Heart right ventricle (tissue), 16 donors: ENCODE results near the gene CDC42BPG. TPM values are rescaled to one million over a fixed set of nuclear protein-coding genes. Genes with fewer than 3 reads are reported as not detected.
A peak's percentile ranks its signal among the peaks of the same experiment; 100 is the strongest.

ENCODE experiments used
- ATAC-seq, 8 donors: fragments of 200-7000 bp; cut with Tn5 transposase; one replicate each; pipeline ENCODE4 v1.9.1; 2020; ENCODE audit warnings: mild to moderate bottlenecking in 8 of 8, moderate library complexity in 8 of 8, moderate number of reproducible peaks in 1 of 8
- DNase-seq, 2 donors: peaks; one replicate each; pipeline ENCODE4 v3.0.0-alpha.2; 2020
- H3K27ac ChIP-seq, 10 donors: fragments of 200-600 bp; sonication (generic) in 2 of 10; one replicate each; pipeline versions ENCODE4 v1.5.0 to v1.8.0; 2020 to 2022; ENCODE audit warnings: mild to moderate bottlenecking in 3 of 10
- H3K27me3 ChIP-seq, 7 donors: fragments of 200-600 bp; one replicate each; pipeline ENCODE4 v1.8.0; 2021 to 2022; ENCODE audit warnings: mild to moderate bottlenecking in 2 of 7
- H3K36me3 ChIP-seq, 9 donors: fragments of 200-600 bp; sonication (generic) in 1 of 9; one replicate each; pipeline versions ENCODE4 v1.5.0 to v1.8.0; 2020 to 2022; ENCODE audit warnings: mild to moderate bottlenecking in 2 of 9
- H3K4me1 ChIP-seq, 9 donors: fragments of 200-600 bp; sonication (generic) in 1 of 9; one replicate each; pipeline versions ENCODE4 v1.5.0 to v1.8.0; 2020 to 2022; ENCODE audit warnings: mild to moderate bottlenecking in 4 of 9
- H3K4me3 ChIP-seq, 10 donors: fragments of 200-600 bp; sonication (generic) in 2 of 10; one replicate each; pipeline versions ENCODE4 v1.5.0 to v1.8.0; 2020 to 2022; ENCODE audit warnings: mild to moderate bottlenecking in 7 of 10, moderate library complexity in 2 of 10
- H3K9me3 ChIP-seq, 11 donors: fragments of 200-600 bp in 10 of 11; sonication (generic) in 2 of 11; one replicate each; pipeline versions ENCODE4 v1.5.0 to v1.8.0; 2013 to 2022; ENCODE audit warnings: mild to moderate bottlenecking in 2 of 11, control low read depth in 1 of 11, moderate library complexity in 1 of 11
- CTCF ChIP-seq, 9 donors: fragments of 200-600 bp; sonication (generic) in 2 of 9; IDR thresholded peaks; one replicate each; pipeline versions ENCODE4 v1.5.0 to v1.8.0; 2021 to 2022; ENCODE audit warnings: antibody characterized with exemption in 9 of 9, mild to moderate bottlenecking in 5 of 9, moderate library complexity in 1 of 9
- whole genome bisulfite sequencing, 2 donors: extraction: QIAGEN DNeasy Blood & Tissue Kit; methylation state at CpG; one replicate each; pipeline ENCODE4 v1.1.7; 2013; ENCODE audit warnings: inconsistent platforms in 1 of 2; 5-methylcytosine and 5-hydroxymethylcytosine counted together
- intact Hi-C, 10 donors: fragments of 100-400 bp; cut with DNase I; formaldehyde crosslinking; loops; one replicate each; pipeline versions ENCODE4 v1.11.1 to v1.14.2; 2022
- polyA plus RNA-seq, 2 donors: library from polyadenylated mRNA; stranded (reverse); fragments of 200-250 nt; gene quantifications; one replicate each; pipeline ENCODE4 v1.2.3, GENCODE V29; 2013
- total RNA-seq, 10 donors: library from RNA; stranded (reverse); fragmentation: NEBNext Ultra II Directional in 3 of 10; extraction: Animal tissue kit (Norgen Biotek cat#: 25700) in 3 of 10; gene quantifications; one replicate each; pipeline versions ENCODE4 v1.2.1 to v1.2.4, GENCODE V29; 2021 to 2023
- donor health status: Arrhythmogenic right ventricular cardiomyopathy.
- donor health status: ischemic (EF 13 %, LVEDD 7.1; RV severe dilation, severe dysfunction).
- donor health status: healthy with polysubstance abuse.
- donor health status: DM: no; HTN: yes; CAD: no.
- donor health status: DM: no; HTN: no; CAD: no.
- donor health status: ischemic (EF 25% LVEDD 6.9; RV normal size, moderate dysfunction).
- donor health status: ischemic (EF 25% LVEDD 5.7; RV mildly dilated, moderate dysfunction).
- donor health status: healthy.
- donor health status: DM: yes; HTN: yes; CAD: no.
- donor health status: Ischemic cardiomyopathy.
- donor health status: ischemic (EF 35%, LVEDD 5.7; RV mildly dilated, moderate dysfunction).
- donor health status: nonischemic (EF 11% LVEDD 7.7; RV severe dilation, severe dysfunction).
- donor health status: DM: yes; HTN: yes; CAD: no.
- donor health status: PGD.
- donor health status: ischemic (EF 29% LVEDD 5.4; RV normal size, mild dysfunction).
- donor health status: nonischemic (EF 23%, LVEDD 6.1; RV moderate dilation, normal function).

The CDC42BPG gene
- total and polyA plus RNA-seq, 12 donors: 0.04 to 1.3 (median 0.27) TPM

DNA sequence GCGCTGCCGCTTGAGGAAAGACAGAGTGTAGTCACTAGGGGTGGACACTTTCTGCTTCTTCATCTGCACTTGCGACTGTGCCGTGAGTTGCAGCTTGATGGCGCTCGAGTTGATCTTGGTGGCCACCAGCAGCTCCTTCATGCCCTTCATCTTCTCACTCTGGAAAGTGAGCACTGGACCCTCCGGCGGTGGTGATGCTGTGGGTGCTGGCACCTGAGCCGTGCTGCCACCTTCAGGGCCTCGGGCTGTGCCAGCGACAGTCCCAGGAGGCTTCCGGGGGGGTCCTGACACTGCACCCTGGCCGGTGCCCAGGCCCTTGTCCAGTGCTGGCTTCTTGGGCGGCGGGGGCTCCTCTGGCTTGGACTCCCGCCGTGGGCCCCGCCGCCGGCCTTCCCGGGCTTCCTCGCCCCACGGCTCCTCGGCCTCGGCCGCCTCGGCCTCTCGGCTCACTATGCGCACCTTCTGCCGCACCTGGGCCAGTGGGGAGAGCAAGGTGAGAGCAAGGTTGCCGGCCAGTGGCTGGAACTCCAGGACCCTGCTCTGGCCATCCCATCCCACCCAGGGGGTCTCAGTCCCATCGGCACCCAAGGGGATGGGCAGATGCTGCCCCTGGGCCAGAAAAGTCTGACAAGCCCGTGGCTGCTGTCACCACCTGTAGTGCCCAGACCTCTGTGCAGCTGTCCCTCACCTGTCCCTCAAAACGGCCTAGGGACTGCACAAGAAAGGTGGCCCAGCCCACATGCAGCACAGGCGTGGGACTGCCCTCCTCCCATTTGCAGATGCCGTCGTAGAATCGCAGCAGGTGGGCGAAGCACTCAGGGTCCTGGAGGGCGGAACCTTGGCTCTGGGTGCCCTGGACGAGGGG, 39.9 kb downstream of the CDC42BPG start:
- Histone ChIP-seq H3K9me3 (no peaks in the 10 kb centered on the region), H3K4me3 (peak overlapping the region in 2 of 10 donors; percentile 67 to 72), H3K4me1 (peaks cover 14 to 53% (median 33%) of the 10 kb centered on the region in 9 donors), H3K36me3 (peaks cover 0 to 48% (median 12%) of the 10 kb centered on the region in 9 donors), H3K27ac (peak overlapping the region; percentile 65 to 97 (median 92)), H3K27me3 (no peaks in the 10 kb centered on the region)
- DNase-seq (no peak), ATAC-seq (no peak)
- intact Hi-C loops: no loop called here
- WGBS, 2 donors: 91 to 92% methylated on average over 40 to 41 of the region's 41 CpGs
- no peak for TF ChIP-seq CTCF (IDR thresholded peaks at IDR 0.05)

DNA sequence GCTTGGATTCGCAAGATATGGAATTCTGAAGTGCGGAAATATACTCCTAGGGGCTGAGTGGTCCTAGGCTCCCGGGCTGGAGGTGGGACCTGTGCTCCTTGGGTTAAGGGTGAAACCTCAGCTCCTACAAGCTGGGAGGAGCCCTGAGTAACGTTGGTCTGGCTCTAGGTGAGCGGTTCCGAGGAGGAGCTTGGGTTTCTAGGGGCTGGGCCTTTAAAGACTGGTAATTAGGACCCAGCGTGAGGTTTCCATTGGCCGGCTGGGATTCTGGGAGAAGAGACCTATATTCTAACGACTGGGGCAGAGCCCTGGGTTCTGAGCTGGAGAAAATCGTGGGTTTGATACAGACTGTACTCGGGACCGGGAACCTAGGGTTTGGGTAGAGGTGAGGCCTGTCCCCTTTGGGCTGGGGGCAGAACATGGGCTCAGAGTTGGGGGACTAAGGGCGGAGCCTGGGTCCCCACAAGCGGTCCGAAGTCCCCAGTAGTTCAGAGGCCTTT, 40.6 kb downstream of the CDC42BPG start:
- peak in 5 of 8 donors; percentile 1 to 22 (median 14) for ATAC-seq
- peaks cover 0 to 55% (median 12%) of the 10 kb centered on the region in 9 donors for H3K36me3 ChIP-seq

GRCh38 chr11:64803158-64803845, 41.2 kb downstream of the CDC42BPG start, which contains the start of gene MAP4K2:
Gene MAP4K2, minus strand, starts transcription at chr11:64803214. Its CDS starts 65 bp downstream, at chr11:64803149.
- Histone ChIP-seq H3K36me3 (peaks cover 0 to 60% (median 12%) of the 10 kb centered on the region in 9 donors), H3K27ac (peak within 1 kb of the TSS; percentile 65 to 97 (median 92)), H3K4me1 (peaks cover 14 to 46% (median 26%) of the 10 kb centered on the region in 9 donors), H3K27me3 (no peaks in the 10 kb centered on the region), H3K9me3 (no peaks in the 10 kb centered on the region), H3K4me3 (peak within 1 kb of the TSS; percentile 56 to 92 (median 68))
- intact Hi-C loops: loop anchor here in 1 of 10 donors (2.0 kb wide), 1 partner anchor 25 kb away; the partner anchor contains the start of gene SF1
- TF ChIP-seq CTCF (IDR thresholded peaks at IDR 0.05): peak in 6 of 9 donors; percentile 10 to 56 (median 32)
- peak; percentile 90 to 93 for DNase-seq
- peak; percentile 77 to 94 (median 90) for ATAC-seq
- WGBS, 2 donors: 0 to 1% methylated on average over 32 to 58 of the region's 58 CpGs

More for the DNA sequence above, 40.6 kb downstream of the CDC42BPG start:
- Histone ChIP-seq H3K4me1 (peaks cover 14 to 46% (median 28%) of the 10 kb centered on the region in 9 donors), H3K9me3 (no peaks in the 10 kb centered on the region), H3K27ac (peak overlapping the region; percentile 65 to 97 (median 92)), H3K4me3 (peak overlapping the region in 9 of 10 donors; percentile 56 to 92 (median 70)), H3K27me3 (no peaks in the 10 kb centered on the region)
- DNase-seq: no peak
- intact Hi-C loops: loop anchor here in 1 of 10 donors (2.0 kb wide), 1 partner anchor 25 kb away; the partner anchor contains the start of gene SF1
- no peak for TF ChIP-seq CTCF (IDR thresholded peaks at IDR 0.05)
- 38 to 39% methylated on average over 15 of the region's 15 CpGs for WGBS, 2 donors
